Uterus (tissue), 4 donors: ENCODE results near the gene MALAT1. TPM values are rescaled to one million over a fixed set of nuclear protein-coding genes. Genes with fewer than 3 reads are reported as not detected.

ENCODE experiments used
- DNase-seq, 2 donors: peaks; one replicate each; pipeline ENCODE4 v3.0.0-alpha.2; 2019 to 2020
- H3K27ac ChIP-seq, 2 donors: fragments of 200-600 bp; sonication (generic); 1 replicate in 1 of 2; 2 replicates in 1 of 2; pipeline ENCODE4 v1.5.1; 2016 to 2018
- H3K27me3 ChIP-seq, 2 donors: fragments of 200-600 bp; sonication (generic); one replicate each; pipeline ENCODE4 v1.5.1; 2018 to 2019; ENCODE audit warnings: control low read depth in 1 of 2
- H3K36me3 ChIP-seq, 2 donors: fragments of 200-600 bp; sonication (generic); one replicate each; pipeline ENCODE4 v1.5.1; 2019; ENCODE audit warnings: control low read depth in 1 of 2
- H3K4me1 ChIP-seq, 2 donors: fragments of 200-600 bp; sonication (generic); one replicate each; pipeline ENCODE4 v1.5.1; 2018 to 2019; ENCODE audit warnings: control low read depth in 1 of 2
- H3K4me3 ChIP-seq, 2 donors: fragments of 200-600 bp; sonication (generic); 1 replicate in 1 of 2; 2 replicates in 1 of 2; pipeline ENCODE4 v1.5.1; 2018 to 2019; ENCODE audit warnings: mild to moderate bottlenecking in 1 of 2
- H3K9me3 ChIP-seq, 2 donors: fragments of 200-600 bp; sonication (generic); one replicate each; pipeline ENCODE4 v1.5.1; 2019; ENCODE audit warnings: control low read depth in 1 of 2
- POLR2A ChIP-seq, 2 donors: fragments of 450-650 bp; IDR thresholded peaks; one replicate each; pipeline ENCODE4 v1.6.1; 2016; ENCODE audit warnings: antibody characterized with exemption in 2 of 2, mild to moderate bottlenecking in 1 of 2, moderate library complexity in 1 of 2
- intact Hi-C: fragments of 100-400 bp; cut with DNase I; formaldehyde crosslinking; loops from one replicate; pipeline ENCODE4 v1.15.1; 2023; ENCODE audit warnings: low total_unique reads
- total RNA-seq, 4 donors: library from RNA; depleted of rRNA in 3 of 4; stranded (reverse); fragments of >200 nt in 3 of 4; gene quantifications; one replicate each; pipeline versions ENCODE4 v1.1.0 to v1.2.4, GENCODE V29; 2014 to 2023
- TF ChIP-seq, protein P1 (sequence below), 4 experiments: fragments of 200-600 bp in 2 of 4; fragments of 450-650 bp in 2 of 4; sonication (generic) in 2 of 4; IDR thresholded peaks; one replicate each; pipeline ENCODE4 v1.5.1; 2016 to 2019; ENCODE audit warnings: antibody characterized with exemption in 4 of 4, mild to moderate bottlenecking in 2 of 4, moderate library complexity in 1 of 4
- donor health status: DM: yes; HTN: yes; CAD: no.

The MALAT1 gene
- total RNA-seq, 4 donors from 2014 or later, result 6,732 to 19,335 (median 13,886) TPM

- peaks cover 62 to 75% of the 10 kb centered on the region in 2 donors for H3K4me1 ChIP-seq
- H3K27ac ChIP-seq, result peak overlapping the region; percentile 94 to 97
- intact Hi-C loops, result no loop called here
- H3K9me3 ChIP-seq, result no peaks in the 10 kb centered on the region
- TF ChIP-seq, protein P1, sequence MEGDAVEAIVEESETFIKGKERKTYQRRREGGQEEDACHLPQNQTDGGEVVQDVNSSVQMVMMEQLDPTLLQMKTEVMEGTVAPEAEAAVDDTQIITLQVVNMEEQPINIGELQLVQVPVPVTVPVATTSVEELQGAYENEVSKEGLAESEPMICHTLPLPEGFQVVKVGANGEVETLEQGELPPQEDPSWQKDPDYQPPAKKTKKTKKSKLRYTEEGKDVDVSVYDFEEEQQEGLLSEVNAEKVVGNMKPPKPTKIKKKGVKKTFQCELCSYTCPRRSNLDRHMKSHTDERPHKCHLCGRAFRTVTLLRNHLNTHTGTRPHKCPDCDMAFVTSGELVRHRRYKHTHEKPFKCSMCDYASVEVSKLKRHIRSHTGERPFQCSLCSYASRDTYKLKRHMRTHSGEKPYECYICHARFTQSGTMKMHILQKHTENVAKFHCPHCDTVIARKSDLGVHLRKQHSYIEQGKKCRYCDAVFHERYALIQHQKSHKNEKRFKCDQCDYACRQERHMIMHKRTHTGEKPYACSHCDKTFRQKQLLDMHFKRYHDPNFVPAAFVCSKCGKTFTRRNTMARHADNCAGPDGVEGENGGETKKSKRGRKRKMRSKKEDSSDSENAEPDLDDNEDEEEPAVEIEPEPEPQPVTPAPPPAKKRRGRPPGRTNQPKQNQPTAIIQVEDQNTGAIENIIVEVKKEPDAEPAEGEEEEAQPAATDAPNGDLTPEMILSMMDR (IDR thresholded peaks at IDR 0.05), result peak in 1 of 4 experiments; percentile 27
- TF ChIP-seq POLR2A (IDR thresholded peaks at IDR 0.05), result peak in 1 of 2 donors; percentile 44
- H3K36me3 ChIP-seq, result no peaks in the 10 kb centered on the region
- H3K27me3 ChIP-seq, result no peaks in the 10 kb centered on the region
- peak in 1 of 2 donors; percentile 87 for DNase-seq
- H3K4me3 ChIP-seq, result no peak overlapping the region
Observed at GRCh38 chr11:65491614-65492386, 7.0 kb upstream of the MALAT1 start.

GRCh38 chr11:65492387-65492636 is 6.5 kb upstream of the MALAT1 start:
- no peak for DNase-seq
- TF ChIP-seq, protein P1 (IDR thresholded peaks at IDR 0.05), result no peak
- TF ChIP-seq POLR2A (IDR thresholded peaks at IDR 0.05), result no peak
- no peak overlapping the region for H3K4me3 ChIP-seq
- peak overlapping the region; percentile 94 to 97 for H3K27ac ChIP-seq
- no peaks in the 10 kb centered on the region for H3K27me3 ChIP-seq
- peaks cover 58 to 70% of the 10 kb centered on the region in 2 donors for H3K4me1 ChIP-seq
- H3K36me3 ChIP-seq, result no peaks in the 10 kb centered on the region
- intact Hi-C loops, result no loop called here
- H3K9me3 ChIP-seq, result no peaks in the 10 kb centered on the region

DNA sequence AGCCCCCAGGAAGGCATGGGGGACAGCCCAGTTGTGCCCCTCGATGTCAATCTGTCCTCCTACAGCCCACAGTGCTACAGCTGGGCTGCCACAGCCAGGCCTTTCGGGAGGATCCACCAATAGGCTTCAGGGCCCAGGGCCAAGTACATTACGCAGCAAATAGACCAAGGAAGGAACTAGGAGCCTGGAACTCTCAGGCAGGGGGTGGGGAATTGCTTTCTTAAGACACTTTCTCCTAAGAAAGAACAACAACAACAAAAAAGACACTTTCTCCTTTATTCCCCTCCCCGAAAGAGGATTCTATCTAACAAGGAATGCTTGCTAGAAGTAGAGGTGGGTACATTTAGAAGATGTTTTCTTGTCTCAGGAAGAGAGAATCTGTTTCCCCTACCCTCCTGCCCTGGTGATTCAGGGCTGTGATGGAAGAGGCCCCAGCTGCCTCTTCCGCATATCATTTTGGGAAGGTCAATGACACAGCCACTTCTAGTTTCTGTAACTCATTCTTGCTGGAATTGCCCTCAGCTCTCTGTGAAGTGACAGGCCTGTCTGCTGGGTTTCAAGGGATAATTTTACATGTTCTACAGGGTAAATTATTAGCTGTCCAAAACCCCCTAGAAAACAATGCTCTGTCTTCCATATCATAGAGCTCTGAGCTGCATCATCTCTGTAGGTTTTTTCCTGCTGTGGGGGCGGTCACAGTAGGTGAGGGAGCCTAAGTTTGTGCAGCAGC is 6.0 kb upstream of the MALAT1 start:
- intact Hi-C loops, result no loop called here
- Histone ChIP-seq H3K9me3 (no peaks in the 10 kb centered on the region), H3K27me3 (no peaks in the 10 kb centered on the region), H3K27ac (peak overlapping the region; percentile 94 to 97), H3K4me1 (peaks cover 58 to 70% of the 10 kb centered on the region in 2 donors), H3K4me3 (peak overlapping the region in 1 of 2 donors; percentile 0), H3K36me3 (no peaks in the 10 kb centered on the region)
- DNase-seq, result peak; percentile 88 to 97
- TF ChIP-seq, protein P1 (IDR thresholded peaks at IDR 0.05), result no peak
- TF ChIP-seq POLR2A (IDR thresholded peaks at IDR 0.05), result peak; percentile 45 to 56

GRCh38 chr11:65493367-65494176 is 5.3 kb upstream of the MALAT1 start:
- Histone ChIP-seq H3K9me3 (no peaks in the 10 kb centered on the region), H3K4me3 (peak overlapping the region in 1 of 2 donors; percentile 0), H3K4me1 (peaks cover 51 to 62% of the 10 kb centered on the region in 2 donors), H3K36me3 (no peaks in the 10 kb centered on the region), H3K27me3 (no peaks in the 10 kb centered on the region), H3K27ac (peak overlapping the region; percentile 94 to 97)
- TF ChIP-seq, protein P1 (IDR thresholded peaks at IDR 0.05), result no peak
- TF ChIP-seq POLR2A (IDR thresholded peaks at IDR 0.05), result peak; percentile 36 to 49
- intact Hi-C loops, result no loop called here
- DNase-seq, result peak; percentile 75 to 86
